H9 (cell line): ENCODE measurements around the gene XRN1. TPM values are rescaled to one million over a fixed set of nuclear protein-coding genes. Genes with fewer than 3 reads are reported as not detected.

Experiments
- DNase-seq: peaks from one replicate; pipeline ENCODE4 v3.0.0-alpha.2; 2017
- H2AFZ ChIP-seq: one replicate; pipeline ENCODE4 v1.6.1; 2013; ENCODE audit warnings: mild to moderate bottlenecking, low read length, control low read depth, moderate library complexity
- H2AK5ac ChIP-seq: 2 replicates; pipeline ENCODE4 v1.6.1; 2013; ENCODE audit warnings: low read length, control low read depth, mixed read lengths; ENCODE audit not compliant: insufficient read length
- H2BK120ac ChIP-seq: one replicate; pipeline ENCODE4 v1.6.1; 2013; ENCODE audit warnings: low read depth, mild to moderate bottlenecking, low read length, control low read depth, inconsistent platforms; ENCODE audit not compliant: poor library complexity, severe bottlenecking
- H2BK12ac ChIP-seq: 2 replicates; pipeline ENCODE4 v1.6.1; 2013; ENCODE audit warnings: low read length, control low read depth, mixed read lengths, low read depth; ENCODE audit not compliant: insufficient read length
- H2BK15ac ChIP-seq: 2 replicates; pipeline ENCODE4 v1.6.1; 2013; ENCODE audit warnings: low read depth, low read length, control low read depth
- H2BK20ac ChIP-seq: one replicate; pipeline ENCODE4 v1.6.1; 2013; ENCODE audit warnings: low read depth, mild to moderate bottlenecking, low read length, control low read depth, inconsistent platforms; ENCODE audit not compliant: poor library complexity, severe bottlenecking
- H2BK5ac ChIP-seq: 2 replicates; pipeline ENCODE4 v1.6.1; 2013; ENCODE audit warnings: low read length, control low read depth, mixed read lengths; ENCODE audit not compliant: insufficient read length
- H3K14ac ChIP-seq: 2 replicates; pipeline ENCODE4 v1.6.1; 2013; ENCODE audit warnings: low read length, control low read depth; ENCODE audit not compliant: insufficient read depth
- H3K18ac ChIP-seq: 2 replicates; pipeline ENCODE4 v1.6.1; 2013; ENCODE audit warnings: low read depth, mild to moderate bottlenecking, mixed read lengths, low read length, control low read depth; ENCODE audit not compliant: insufficient read length
- H3K23ac ChIP-seq: 2 replicates; pipeline ENCODE4 v1.6.1; 2013; ENCODE audit warnings: low read length, control low read depth, mixed read lengths, low read depth; ENCODE audit not compliant: insufficient read length
- H3K23me2 ChIP-seq: 2 replicates; pipeline ENCODE4 v1.6.1; 2013; ENCODE audit warnings: low read depth, mild to moderate bottlenecking, mixed read lengths, low read length, control low read depth; ENCODE audit not compliant: insufficient read length, poor library complexity, severe bottlenecking
- H3K27ac ChIP-seq: 2 replicates; pipeline ENCODE4 v1.5.1; 2013; ENCODE audit warnings: low read length, control low read depth, mixed read lengths, low read depth; ENCODE audit not compliant: insufficient read length
- H3K27me3 ChIP-seq: 2 replicates; pipeline ENCODE4 v1.6.1; 2013; ENCODE audit warnings: low read length, control low read depth, inconsistent platforms; ENCODE audit not compliant: insufficient read depth
- H3K4ac ChIP-seq: 2 replicates; pipeline ENCODE4 v1.6.1; 2013; ENCODE audit warnings: low read depth, mild to moderate bottlenecking, control low read depth, inconsistent platforms, low read length, moderate library complexity
- H3K4me1 ChIP-seq: 2 replicates; pipeline ENCODE4 v1.6.1; 2013; ENCODE audit warnings: low read length, control low read depth, inconsistent platforms; ENCODE audit not compliant: insufficient read depth
- H3K4me2 ChIP-seq: 2 replicates; pipeline ENCODE4 v1.6.1; 2013; ENCODE audit warnings: low read length, control low read depth, mixed read lengths; ENCODE audit not compliant: insufficient read length, insufficient read depth
- H3K56ac ChIP-seq: 2 replicates; pipeline ENCODE4 v1.6.1; 2013; ENCODE audit warnings: low read depth, mild to moderate bottlenecking, mixed read lengths, low read length, control low read depth; ENCODE audit not compliant: insufficient read length
- H3K79me1 ChIP-seq: 2 replicates; pipeline ENCODE4 v1.6.1; 2013; ENCODE audit warnings: low read depth, mild to moderate bottlenecking, moderate library complexity, low read length, control low read depth, inconsistent platforms; ENCODE audit not compliant: insufficient read depth, poor library complexity, severe bottlenecking
- H3K79me2 ChIP-seq: 2 replicates; pipeline ENCODE4 v1.6.1; 2013; ENCODE audit warnings: low read length, control low read depth, inconsistent platforms; ENCODE audit not compliant: insufficient read depth
- H3K9ac ChIP-seq: 2 replicates; pipeline ENCODE4 v1.6.1; 2013; ENCODE audit warnings: low read length, control low read depth, mixed read lengths; ENCODE audit not compliant: insufficient read length; ENCODE audit errors: extremely low read depth
- H3K9me3 ChIP-seq: one replicate; pipeline ENCODE4 v1.6.1; 2013; ENCODE audit warnings: low read depth, low read length, inconsistent platforms; ENCODE audit not compliant: control insufficient read depth
- H3T11ph ChIP-seq: one replicate; pipeline ENCODE4 v1.6.1; 2013; ENCODE audit warnings: mild to moderate bottlenecking, low read length, control low read depth, inconsistent platforms
- H4K20me1 ChIP-seq: one replicate; pipeline ENCODE4 v1.6.1; 2013; ENCODE audit not compliant: control insufficient read depth, insufficient read length, insufficient read depth
- H4K5ac ChIP-seq: 2 replicates; pipeline ENCODE4 v1.6.1; 2013; ENCODE audit warnings: low read depth, mild to moderate bottlenecking, mixed read lengths, low read length, control low read depth; ENCODE audit not compliant: insufficient read length
- H4K8ac ChIP-seq: replicated peaks from 2 replicates; pipeline ENCODE4 v1.6.1; 2013; ENCODE audit warnings: low read length, control low read depth, mixed read lengths, low read depth; ENCODE audit not compliant: insufficient read length
- H4K91ac ChIP-seq: 2 replicates; pipeline ENCODE4 v1.6.1; 2013; ENCODE audit warnings: low read depth, mild to moderate bottlenecking, moderate library complexity, mixed read lengths, low read length, control low read depth; ENCODE audit not compliant: insufficient read length
- H3K27ac Mint-ChIP-seq, 3 experiments: 2 replicates in 2 of 3; 3 replicates in 1 of 3; pipeline ENCODE4 v1.8.0; 2020 to 2021; ENCODE audit warnings: mixed read lengths in 3 of 3, mild to moderate bottlenecking in 1 of 3, moderate library complexity in 1 of 3
- H3K27me3 Mint-ChIP-seq: 2 replicates; pipeline ENCODE4 v1.8.0; 2021; ENCODE audit warnings: low read depth, mild to moderate bottlenecking, moderate library complexity, mixed read lengths
- H3K36me3 Mint-ChIP-seq, 3 experiments: 2 replicates in 2 of 3; 3 replicates in 1 of 3; pipeline ENCODE4 v1.8.0; 2020 to 2021; ENCODE audit warnings: low read depth in 3 of 3, mixed read lengths in 3 of 3; ENCODE audit not compliant: insufficient read depth in 1 of 3
- H3K4me1 Mint-ChIP-seq, 2 experiments: 2 replicates each; pipeline ENCODE4 v1.8.0; 2020; ENCODE audit warnings: mixed read lengths in 2 of 2
- H3K4me3 Mint-ChIP-seq, 2 experiments: 2 replicates in 1 of 2; 3 replicates in 1 of 2; pipeline ENCODE4 v1.8.0; 2020 to 2021; ENCODE audit warnings: mild to moderate bottlenecking in 2 of 2, mixed read lengths in 2 of 2, moderate library complexity in 1 of 2
- H3K9me3 Mint-ChIP-seq, 2 experiments: 2 replicates in 1 of 2; 3 replicates in 1 of 2; pipeline ENCODE4 v1.8.0; 2020; ENCODE audit warnings: mild to moderate bottlenecking in 2 of 2, mixed read lengths in 2 of 2, moderate library complexity in 1 of 2
- WGBS: extraction: QIAGEN DNeasy Blood & Tissue Kit; methylation state at CpG from one replicate; pipeline ENCODE4 v1.1.7; 2013; ENCODE audit warnings: missing lambda C conversion rate, low lambda C conversion rate, mixed read lengths; ENCODE audit not compliant: insufficient read length; ENCODE audit errors: extremely low coverage; 5-methylcytosine and 5-hydroxymethylcytosine counted together
- total RNA-seq: library from RNA; stranded (reverse); gene quantifications from 2 replicates; pipeline ENCODE4 v1.2.1, GENCODE V29; 2021
- TF ChIP-seq, protein P1 (sequence below): fragments of 200-600 bp; sonication (generic); conservative IDR thresholded peaks from 3 replicates; pipeline ENCODE4 v1.8.0; 2021; ENCODE audit warnings: antibody characterized with exemption, mild to moderate bottlenecking

Gene XRN1
- total RNA-seq, 1 experiment from 2014 or later = 15.0 TPM

DNA sequence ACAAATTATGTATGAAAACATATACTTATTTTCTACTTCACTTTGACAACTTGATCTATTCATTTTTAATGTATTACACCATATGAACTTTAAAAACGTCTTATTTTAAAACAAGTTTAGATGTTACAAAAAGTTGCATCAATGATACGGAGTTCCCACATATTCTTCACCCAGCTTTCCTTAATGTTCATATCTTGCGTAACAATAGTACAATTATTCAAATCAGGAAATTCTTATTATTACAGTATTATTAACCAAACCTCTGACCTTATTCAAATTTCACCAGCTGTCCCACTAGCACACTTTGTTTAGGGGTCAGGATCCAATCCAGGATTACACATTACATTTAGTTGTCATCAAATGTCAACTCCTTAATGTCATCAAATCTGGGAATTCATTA lies 12.9 kb upstream of the XRN1 start:
- no CpG with 5 or more reads among the region's 3 CpGs for WGBS
- no peak overlapping the region for H3K27ac Mint-ChIP-seq
- H3K18ac ChIP-seq = no peak overlapping the region
- TF ChIP-seq, protein P1, sequence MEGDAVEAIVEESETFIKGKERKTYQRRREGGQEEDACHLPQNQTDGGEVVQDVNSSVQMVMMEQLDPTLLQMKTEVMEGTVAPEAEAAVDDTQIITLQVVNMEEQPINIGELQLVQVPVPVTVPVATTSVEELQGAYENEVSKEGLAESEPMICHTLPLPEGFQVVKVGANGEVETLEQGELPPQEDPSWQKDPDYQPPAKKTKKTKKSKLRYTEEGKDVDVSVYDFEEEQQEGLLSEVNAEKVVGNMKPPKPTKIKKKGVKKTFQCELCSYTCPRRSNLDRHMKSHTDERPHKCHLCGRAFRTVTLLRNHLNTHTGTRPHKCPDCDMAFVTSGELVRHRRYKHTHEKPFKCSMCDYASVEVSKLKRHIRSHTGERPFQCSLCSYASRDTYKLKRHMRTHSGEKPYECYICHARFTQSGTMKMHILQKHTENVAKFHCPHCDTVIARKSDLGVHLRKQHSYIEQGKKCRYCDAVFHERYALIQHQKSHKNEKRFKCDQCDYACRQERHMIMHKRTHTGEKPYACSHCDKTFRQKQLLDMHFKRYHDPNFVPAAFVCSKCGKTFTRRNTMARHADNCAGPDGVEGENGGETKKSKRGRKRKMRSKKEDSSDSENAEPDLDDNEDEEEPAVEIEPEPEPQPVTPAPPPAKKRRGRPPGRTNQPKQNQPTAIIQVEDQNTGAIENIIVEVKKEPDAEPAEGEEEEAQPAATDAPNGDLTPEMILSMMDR = no peak
- no peak overlapping the region for H2BK20ac ChIP-seq
- H3K36me3 Mint-ChIP-seq = peaks cover 0 to 10% (median 5%) of the 10 kb centered on the region in 3 experiments; a peak in 4 of 7 replicates
- no peak overlapping the region for H3K23ac ChIP-seq
- H3K27me3 Mint-ChIP-seq = no peaks in the 10 kb centered on the region
- H3K9ac ChIP-seq = no peak overlapping the region
- H3K9me3 ChIP-seq = no peaks in the 10 kb centered on the region
- H2BK12ac ChIP-seq = no peak overlapping the region
- no peak overlapping the region for H4K5ac ChIP-seq
- H2BK120ac ChIP-seq = no peak overlapping the region
- H3K56ac ChIP-seq = no peak overlapping the region
- no peaks in the 10 kb centered on the region for H3K4me1 Mint-ChIP-seq
- no peaks in the 10 kb centered on the region for H4K20me1 ChIP-seq
- no peaks in the 10 kb centered on the region for H3K27me3 ChIP-seq
- H3K79me1 ChIP-seq = no peaks in the 10 kb centered on the region
- H2BK5ac ChIP-seq = no peak overlapping the region
- H4K8ac ChIP-seq = no peak overlapping the region
- no peak overlapping the region for H4K91ac ChIP-seq
- H3K23me2 ChIP-seq = no peaks in the 10 kb centered on the region
- H3K4me1 ChIP-seq = no peaks in the 10 kb centered on the region
- no peak overlapping the region for H2AFZ ChIP-seq
- no peak overlapping the region for H3T11ph ChIP-seq
- H3K4me2 ChIP-seq = no peak overlapping the region
- DNase-seq = no peak
- H3K14ac ChIP-seq = no peak overlapping the region
- H2AK5ac ChIP-seq = no peak overlapping the region
- no peaks in the 10 kb centered on the region for H3K79me2 ChIP-seq
- H3K27ac ChIP-seq = no peak overlapping the region
- no peak overlapping the region for H3K4ac ChIP-seq
- no peak overlapping the region for H2BK15ac ChIP-seq
- H3K4me3 Mint-ChIP-seq = no peak overlapping the region
- H3K9me3 Mint-ChIP-seq = no peaks in the 10 kb centered on the region
